ENCODE measurements around the gene CROCC. TPM values are rescaled to one million over a fixed set of nuclear protein-coding genes. Genes with fewer than 3 reads are reported as not detected.
"Not testable (repeated sequence)": the region's sequence is repeated elsewhere in the genome, so short reads cannot be mapped to it uniquely, and the experiment has no call there.

CROCC gene
- total RNA-seq, 4 donors from 2014 or later, result 13.0 to 149 (median 23.7) TPM

GRCh38 chr1:16907870-16908758 is 13.6 kb upstream of the CROCC start:
- intact Hi-C loops (cut with DNase I; ENCODE audit: low total_unique reads), result no loop called here
- DNase-seq, result no peak
- in situ Hi-C loops (cut with MboI; ENCODE audit: low pct_ligation_motif_present in 1 of 4, low pct_unique_long_range_greater_than_20kb in 1 of 4, low sequenced_read_pairs in 3 of 4), result no loop called here
- 86 to 89% methylated on average over 15 of the region's 15 CpGs for WGBS, 2 donors (ENCODE audit: low coverage in 1 of 2)
- no peak overlapping the region for H3K4me3 ChIP-seq
- no peaks in the 10 kb centered on the region for H3K27me3 ChIP-seq
- H3K27ac ChIP-seq, result no peak overlapping the region
- H3K9me3 ChIP-seq, result peaks cover 3 to 4% of the 10 kb centered on the region in 2 donors
- no peaks in the 10 kb centered on the region for H3K36me3 ChIP-seq
- TF ChIP-seq EP300 (IDR thresholded peaks at IDR 0.05; ENCODE audit: low read depth), result no peak
- no peak for TF ChIP-seq CTCF (IDR thresholded peaks at IDR 0.05)
- TF ChIP-seq POLR2AphosphoS5 (IDR thresholded peaks at IDR 0.05), result no peak
- no peak for TF ChIP-seq POLR2A (IDR thresholded peaks at IDR 0.05)
- H3K4me1 ChIP-seq, result peaks cover 3 to 24% (median 14%) of the 10 kb centered on the region in 4 donors

GRCh38 chr1:16911851-16912721 is 9.6 kb upstream of the CROCC start:
- H3K36me3 ChIP-seq; H3K4me3 ChIP-seq; intact Hi-C loops (cut with DNase I; ENCODE audit: low total_unique reads); H3K27ac ChIP-seq; H3K27me3 ChIP-seq; in situ Hi-C loops (cut with MboI; ENCODE audit: low pct_ligation_motif_present in 1 of 4, low pct_unique_long_range_greater_than_20kb in 1 of 4, low sequenced_read_pairs in 3 of 4); H3K9me3 ChIP-seq; DNase-seq: not testable (repeated sequence)
- 80 to 97% methylated on average over 5 to 8 of the region's 8 CpGs for WGBS, 2 donors (ENCODE audit: low coverage in 1 of 2)
- peaks cover 13 to 22% (median 19%) of the 10 kb centered on the region in 4 donors for H3K4me1 ChIP-seq

GRCh38 chr1:16912742-16913141 is 9.0 kb upstream of the CROCC start:
- intact Hi-C loops (cut with DNase I; ENCODE audit: low total_unique reads); H3K27me3 ChIP-seq; DNase-seq; in situ Hi-C loops (cut with MboI; ENCODE audit: low pct_ligation_motif_present in 1 of 4, low pct_unique_long_range_greater_than_20kb in 1 of 4, low sequenced_read_pairs in 3 of 4); H3K9me3 ChIP-seq; H3K36me3 ChIP-seq; H3K4me3 ChIP-seq: not testable (repeated sequence)
- 82% methylated on average over 8 of the region's 8 CpGs; no CpG with 5 or more reads in 1 of the 2 donors for WGBS, 2 donors (ENCODE audit: low coverage in 1 of 2)
- H3K27ac ChIP-seq, result peak overlapping the region in 2 of 4 donors; percentile 21 to 90
- H3K4me1 ChIP-seq, result peaks cover 13 to 22% (median 19%) of the 10 kb centered on the region in 4 donors

GRCh38 chr1:16913181-16913832 is 8.4 kb upstream of the CROCC start:
- TF ChIP-seq POLR2AphosphoS5 (IDR thresholded peaks at IDR 0.05) (peak in 1 of 3 donors; percentile 5), EP300 (IDR thresholded peaks at IDR 0.05; ENCODE audit: low read depth) (no peak), CTCF (IDR thresholded peaks at IDR 0.05) (peak in 1 of 5 experiments; percentile 17), POLR2A (IDR thresholded peaks at IDR 0.05) (peak; percentile 23)
- Histone ChIP-seq H3K27ac (peak overlapping the region; percentile 65 to 90 (median 78)), H3K27me3 (no peaks in the 10 kb centered on the region), H3K4me3 (peak overlapping the region; percentile 32 to 99 (median 69)), H3K36me3 (no peaks in the 10 kb centered on the region), H3K9me3 (no peaks in the 10 kb centered on the region), H3K4me1 (peaks cover 13 to 22% (median 19%) of the 10 kb centered on the region in 4 donors)
- intact Hi-C loops (cut with DNase I; ENCODE audit: low total_unique reads), result no loop called here
- no peak for DNase-seq
- in situ Hi-C loops (cut with MboI; ENCODE audit: low pct_ligation_motif_present in 1 of 4, low pct_unique_long_range_greater_than_20kb in 1 of 4, low sequenced_read_pairs in 3 of 4), result no loop called here
- WGBS, 2 donors (ENCODE audit: low coverage in 1 of 2), result 41 to 46% methylated on average over 30 to 36 of the region's 36 CpGs

Measured in transverse colon (tissue), 4 donors.